ENCODE results near the gene PRKCZ.

Gene PRKCZ

GRCh38 chr1:2061065-2061778 lies 11.0 kb downstream of the PRKCZ start:
- no peak for DNase-seq (ENCODE audit: low read depth)

- no peak for DNase-seq (ENCODE audit: low read depth)
Measured at GRCh38 chr1:2065699-2066098, 15.5 kb downstream of the PRKCZ start.

- no peak for DNase-seq (ENCODE audit: low read depth)
Measured at GRCh38 chr1:2067393-2067792, 17.2 kb downstream of the PRKCZ start.

- DNase-seq (ENCODE audit: low read depth) = no peak
Measured at GRCh38 chr1:2067981-2068380, 17.8 kb downstream of the PRKCZ start.

- DNase-seq (ENCODE audit: low read depth) = no peak
Measured at GRCh38 chr1:2068951-2069350, 18.7 kb downstream of the PRKCZ start.

- no peak for DNase-seq (ENCODE audit: low read depth)
Measured at GRCh38 chr1:2070016-2070415, 19.8 kb downstream of the PRKCZ start.

- DNase-seq (ENCODE audit: low read depth) = no peak
Measured at GRCh38 chr1:2070800-2071530, 20.8 kb downstream of the PRKCZ start.

GRCh38 chr1:2072109-2072806 lies 22.0 kb downstream of the PRKCZ start:
- no peak for DNase-seq (ENCODE audit: low read depth)

GRCh38 chr1:2072891-2073290 lies 22.7 kb downstream of the PRKCZ start:
- DNase-seq (ENCODE audit: low read depth) = no peak

- peak; percentile 19 for DNase-seq (ENCODE audit: low read depth)
Measured at GRCh38 chr1:2073382-2074230, 23.4 kb downstream of the PRKCZ start.

- DNase-seq (ENCODE audit: low read depth) = no peak
Measured at GRCh38 chr1:2074396-2074795, 24.2 kb downstream of the PRKCZ start.

GRCh38 chr1:2074944-2075740 lies 24.9 kb downstream of the PRKCZ start:
- no peak for DNase-seq (ENCODE audit: low read depth)

- no peak for DNase-seq (ENCODE audit: low read depth)
Measured at GRCh38 chr1:2076826-2077225, 26.6 kb downstream of the PRKCZ start.

- DNase-seq (ENCODE audit: low read depth) = no peak
Measured at GRCh38 chr1:2078170-2078569, 28.0 kb downstream of the PRKCZ start.

GRCh38 chr1:2079396-2080085 lies 29.3 kb downstream of the PRKCZ start:
- DNase-seq (ENCODE audit: low read depth) = no peak

GRCh38 chr1:2080140-2080539 lies 29.9 kb downstream of the PRKCZ start:
- no peak for DNase-seq (ENCODE audit: low read depth)

- no peak for DNase-seq (ENCODE audit: low read depth)
Measured at GRCh38 chr1:2080884-2081283, 30.7 kb downstream of the PRKCZ start.

GRCh38 chr1:2081326-2081885 lies 31.2 kb downstream of the PRKCZ start:
- DNase-seq (ENCODE audit: low read depth) = no peak

- DNase-seq (ENCODE audit: low read depth) = no peak
Measured at GRCh38 chr1:2082064-2082463, 31.9 kb downstream of the PRKCZ start.

- DNase-seq (ENCODE audit: low read depth) = no peak
Measured at GRCh38 chr1:2083666-2084065, 33.5 kb downstream of the PRKCZ start.

All from GM04504 (cell line).